Activated CD4-positive, alpha-beta T cell treated with anti-CD3 and anti-CD28 coated beads, Interleukin-2, amount 10 ng/mL, durations not matched to agents 24 days and 14 days (primary cell): Measurements from ENCODE around the gene C2orf42. TPM values are rescaled to one million over a fixed set of nuclear protein-coding genes. Genes with fewer than 3 reads are reported as not detected.
"Not testable (repeated sequence)": the region's sequence is repeated elsewhere in the genome, so short reads cannot be mapped to it uniquely, and the experiment has no call there.

Experiments used
- DNase-seq: peaks from one replicate; pipeline ENCODE4 v3.0.0; 2022
- H3K27ac Mint-ChIP-seq: one replicate; pipeline ENCODE4 v1.8.0; 2022; ENCODE audit warnings: mild to moderate bottlenecking, mixed read lengths
- H3K27me3 Mint-ChIP-seq: one replicate; pipeline ENCODE4 v1.8.0; 2022; ENCODE audit warnings: mixed read lengths
- H3K36me3 Mint-ChIP-seq: one replicate; pipeline ENCODE4 v1.8.0; 2022; ENCODE audit warnings: low read depth, mild to moderate bottlenecking, mixed read lengths
- H3K4me1 Mint-ChIP-seq: one replicate; pipeline ENCODE4 v1.8.0; 2021; ENCODE audit warnings: mixed read lengths
- H3K4me3 Mint-ChIP-seq: one replicate; pipeline ENCODE4 v1.8.0; 2022; ENCODE audit warnings: mild to moderate bottlenecking, moderate library complexity, mixed read lengths
- H3K9me3 Mint-ChIP-seq: one replicate; pipeline ENCODE4 v1.8.0; 2021; ENCODE audit warnings: mixed read lengths
- intact Hi-C: fragments of 100-400 bp; cut with micrococcal nuclease; formaldehyde crosslinking; loops from one replicate; pipeline ENCODE4 v1.15.1; 2023
- total RNA-seq: library from RNA; stranded (reverse); gene quantifications from 2 replicates; pipeline ENCODE4 v1.2.3, GENCODE V29; 2022

Gene C2orf42
- 18.5 and 19.6 TPM in 2 replicates for total RNA-seq

- peaks cover 21% of the 10 kb centered on the region for H3K4me1 Mint-ChIP-seq
- intact Hi-C loops = loop anchor here (1.0 to 2.0 kb wide), 9 partner anchors 48 to 417 kb away; partner anchors contain the start of genes GMCL1, PCYOX1, SNRPG and TIA1
Observed at GRCh38 chr2:70190418-70191243, at the start of gene C2orf42. Gene C2orf42, minus strand, starts transcription at chr2:70191019. Its CDS starts 9,034 bp downstream, at chr2:70181985.

GRCh38 chr2:70240599-70240998, 49.8 kb upstream of the C2orf42 start:
- intact Hi-C loops = loop anchor here (10.0 kb wide), 1 partner anchor 596 kb away; the partner anchor contains the start of gene AAK1
- DNase-seq = no peak
- peaks cover 30% of the 10 kb centered on the region for H3K4me1 Mint-ChIP-seq
- H3K4me3 Mint-ChIP-seq = no peak overlapping the region
- H3K36me3 Mint-ChIP-seq = peaks cover 31% of the 10 kb centered on the region
- no peak overlapping the region for H3K27ac Mint-ChIP-seq
- no peaks in the 10 kb centered on the region for H3K9me3 Mint-ChIP-seq
- H3K27me3 Mint-ChIP-seq = no peaks in the 10 kb centered on the region

More at GRCh38 chr2:70190418-70191243, at the start of gene C2orf42:
- Mint-ChIP-seq H3K4me3 (peak within 1 kb of the TSS; percentile 92), H3K36me3 (peaks cover 12% of the 10 kb centered on the region), H3K27ac (peak within 1 kb of the TSS; percentile 100), H3K9me3 (no peaks in the 10 kb centered on the region), H3K27me3 (peaks cover 2% of the 10 kb centered on the region)
- peak; percentile 98 for DNase-seq

- H3K4me3 Mint-ChIP-seq = no peak overlapping the region
- H3K27ac Mint-ChIP-seq = no peak overlapping the region
- intact Hi-C loops = no loop called here
- H3K27me3 Mint-ChIP-seq = no peaks in the 10 kb centered on the region
- peaks cover 2% of the 10 kb centered on the region for H3K4me1 Mint-ChIP-seq
- H3K9me3 Mint-ChIP-seq = no peaks in the 10 kb centered on the region
- H3K36me3 Mint-ChIP-seq = peaks cover 38% of the 10 kb centered on the region
- peak; percentile 25 for DNase-seq
Observed at GRCh38 chr2:70233926-70234325, 43.1 kb upstream of the C2orf42 start.

DNA sequence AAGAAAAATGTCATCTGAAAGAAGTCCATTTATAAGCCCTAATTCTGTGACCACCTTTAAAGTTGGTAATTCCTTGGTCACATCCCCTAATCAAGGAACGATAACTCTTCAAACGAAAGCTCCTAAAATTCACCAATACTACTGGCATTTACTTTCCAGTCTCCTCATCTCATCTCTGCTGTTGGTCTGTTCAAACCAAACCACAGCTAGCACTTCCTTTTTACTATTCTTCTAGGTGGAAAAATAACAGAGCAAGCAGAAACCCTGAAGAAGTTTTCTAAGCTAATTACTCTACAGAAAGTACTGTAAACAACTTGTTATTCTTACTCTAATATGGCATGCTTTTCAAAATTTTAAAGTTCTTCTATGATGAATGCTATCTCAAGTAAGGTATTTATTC, 36.0 kb upstream of the C2orf42 start:
- intact Hi-C loops = no loop called here
- Mint-ChIP-seq H3K27ac (peak overlapping the region; percentile 25), H3K4me3 (peak overlapping the region; percentile 7)

GRCh38 chr2:70223305-70223704, 32.5 kb upstream of the C2orf42 start:
- H3K27me3 Mint-ChIP-seq, H3K27ac Mint-ChIP-seq, intact Hi-C loops, H3K4me3 Mint-ChIP-seq, H3K9me3 Mint-ChIP-seq: not testable (repeated sequence)
- peaks cover 58% of the 10 kb centered on the region for H3K36me3 Mint-ChIP-seq
- DNase-seq = peak; percentile 43
- H3K4me1 Mint-ChIP-seq = peaks cover 19% of the 10 kb centered on the region

More for the DNA sequence above, 36.0 kb upstream of the C2orf42 start:
- Mint-ChIP-seq H3K4me1 (peaks cover 11% of the 10 kb centered on the region), H3K27me3 (no peaks in the 10 kb centered on the region), H3K9me3 (no peaks in the 10 kb centered on the region), H3K36me3 (peaks cover 58% of the 10 kb centered on the region)
- peak; percentile 43 for DNase-seq

DNA sequence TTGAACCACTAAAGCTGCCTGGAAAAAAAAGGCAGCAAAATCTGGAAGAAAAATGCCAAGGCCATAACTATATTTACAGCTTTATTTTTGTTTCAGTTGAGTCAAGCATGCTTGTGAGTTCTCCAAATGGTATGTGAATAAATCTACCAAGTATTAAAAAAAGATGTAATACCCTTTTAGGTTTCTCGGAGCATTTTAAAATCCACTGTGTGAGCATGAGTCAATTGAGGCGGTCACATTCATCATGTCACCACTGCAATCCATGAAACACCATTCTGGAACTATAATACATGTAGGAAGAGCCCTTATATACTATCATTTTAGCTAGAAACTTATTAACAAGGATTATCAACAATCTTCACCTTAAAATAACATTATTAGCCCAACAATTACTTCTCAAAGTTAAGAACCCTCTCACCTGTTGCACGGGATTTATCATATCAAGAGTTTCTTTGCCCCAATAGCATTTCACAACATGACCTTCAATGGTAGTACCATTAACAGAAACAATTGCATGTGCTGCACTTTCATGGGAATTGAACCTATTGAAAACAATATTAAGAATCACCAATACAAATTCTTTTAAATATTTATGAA, 24.2 kb upstream of the C2orf42 start:
- DNase-seq = no peak
- H3K27ac Mint-ChIP-seq = no peak overlapping the region
- no peaks in the 10 kb centered on the region for H3K27me3 Mint-ChIP-seq
- H3K36me3 Mint-ChIP-seq = peaks cover 45% of the 10 kb centered on the region
- no peaks in the 10 kb centered on the region for H3K9me3 Mint-ChIP-seq
- no peak overlapping the region for H3K4me3 Mint-ChIP-seq
- intact Hi-C loops = no loop called here
- peaks cover 17% of the 10 kb centered on the region for H3K4me1 Mint-ChIP-seq

GRCh38 chr2:70214365-70214764, 23.5 kb upstream of the C2orf42 start:
- no peak overlapping the region for H3K27ac Mint-ChIP-seq
- no peaks in the 10 kb centered on the region for H3K27me3 Mint-ChIP-seq
- peaks cover 17% of the 10 kb centered on the region for H3K4me1 Mint-ChIP-seq
- H3K9me3 Mint-ChIP-seq = no peaks in the 10 kb centered on the region
- no peak for DNase-seq
- intact Hi-C loops = no loop called here
- H3K36me3 Mint-ChIP-seq = peaks cover 44% of the 10 kb centered on the region
- H3K4me3 Mint-ChIP-seq = no peak overlapping the region

DNA sequence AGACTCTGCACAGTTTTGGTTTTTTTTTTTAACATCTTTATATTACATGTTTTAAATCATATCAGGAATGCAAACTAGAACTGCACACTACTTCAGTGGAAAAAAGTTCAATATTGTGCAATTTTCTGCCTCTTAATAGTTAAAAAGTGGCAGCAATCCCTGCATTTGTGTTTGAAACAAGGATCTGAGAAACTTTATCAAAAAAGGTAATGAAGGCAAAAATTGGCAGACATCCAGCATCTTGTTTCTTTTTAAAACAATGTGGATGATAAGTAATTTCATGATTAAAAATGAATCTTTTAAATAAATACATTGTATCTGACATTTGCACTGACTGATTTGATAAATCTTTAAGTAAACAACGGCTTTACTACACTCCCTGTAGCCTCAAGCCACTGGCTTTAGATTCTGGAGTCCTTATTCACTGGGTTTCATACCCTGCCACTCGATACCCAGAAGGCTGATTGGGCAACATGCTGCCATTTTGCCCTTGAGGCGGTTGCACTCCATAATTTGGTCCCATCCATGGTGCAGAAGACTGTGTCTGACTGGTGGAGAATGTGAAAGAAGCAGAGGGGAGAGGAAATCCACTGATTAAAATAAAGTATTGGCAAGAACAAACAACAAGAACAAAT, 21.6 kb upstream of the C2orf42 start:
- Mint-ChIP-seq H3K27me3 (no peaks in the 10 kb centered on the region), H3K36me3 (peaks cover 27% of the 10 kb centered on the region), H3K9me3 (no peaks in the 10 kb centered on the region), H3K4me3 (no peak overlapping the region), H3K27ac (no peak overlapping the region), H3K4me1 (peaks cover 7% of the 10 kb centered on the region)
- no peak for DNase-seq
- intact Hi-C loops = no loop called here

DNA sequence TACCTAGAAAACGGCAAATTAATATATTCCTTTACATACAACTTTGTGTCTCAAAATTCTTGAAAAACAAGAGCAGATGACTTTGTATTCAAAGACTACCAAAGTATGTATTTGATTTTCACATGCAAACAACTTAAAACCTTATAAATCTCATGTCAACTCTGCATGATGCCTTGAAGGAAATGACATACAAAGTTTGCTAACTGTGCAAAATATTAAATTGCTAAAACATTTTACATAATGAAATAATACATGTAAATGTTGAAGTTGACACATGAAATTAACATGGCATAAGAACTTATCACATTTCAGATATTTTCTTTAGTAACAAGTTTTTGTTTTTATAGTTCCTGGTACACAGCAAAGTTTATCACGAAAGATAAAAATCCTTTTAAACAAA, 20.8 kb upstream of the C2orf42 start:
- intact Hi-C loops = no loop called here
- no peaks in the 10 kb centered on the region for H3K27me3 Mint-ChIP-seq
- no peak for DNase-seq
- peaks cover 27% of the 10 kb centered on the region for H3K36me3 Mint-ChIP-seq
- no peaks in the 10 kb centered on the region for H3K9me3 Mint-ChIP-seq
- peaks cover 6% of the 10 kb centered on the region for H3K4me1 Mint-ChIP-seq
- H3K27ac Mint-ChIP-seq = no peak overlapping the region
- H3K4me3 Mint-ChIP-seq = no peak overlapping the region

GRCh38 chr2:70204452-70204851, 13.6 kb upstream of the C2orf42 start:
- no peaks in the 10 kb centered on the region for H3K9me3 Mint-ChIP-seq
- H3K4me3 Mint-ChIP-seq = no peak overlapping the region
- no peak overlapping the region for H3K27ac Mint-ChIP-seq
- intact Hi-C loops = no loop called here
- H3K4me1 Mint-ChIP-seq = no peaks in the 10 kb centered on the region
- DNase-seq = no peak
- no peaks in the 10 kb centered on the region for H3K27me3 Mint-ChIP-seq
- H3K36me3 Mint-ChIP-seq = peaks cover 2% of the 10 kb centered on the region

- H3K27me3 Mint-ChIP-seq = no peaks in the 10 kb centered on the region
Observed at GRCh38 chr2:70203086-70203485, 12.3 kb upstream of the C2orf42 start.

GRCh38 chr2:70202236-70202806, 11.5 kb upstream of the C2orf42 start:
- Mint-ChIP-seq H3K27me3 (no peaks in the 10 kb centered on the region), H3K27ac (no peak overlapping the region), H3K4me1 (no peaks in the 10 kb centered on the region), H3K9me3 (no peaks in the 10 kb centered on the region), H3K36me3 (peaks cover 2% of the 10 kb centered on the region), H3K4me3 (no peak overlapping the region)
- no peak for DNase-seq
- intact Hi-C loops = no loop called here

More at GRCh38 chr2:70203086-70203485, 12.3 kb upstream of the C2orf42 start:
- Mint-ChIP-seq H3K9me3 (no peaks in the 10 kb centered on the region), H3K27ac (no peak overlapping the region), H3K4me3 (no peak overlapping the region), H3K36me3 (peaks cover 2% of the 10 kb centered on the region), H3K4me1 (no peaks in the 10 kb centered on the region)
- no peak for DNase-seq
- intact Hi-C loops = no loop called here

GRCh38 chr2:70201831-70202230, 11.0 kb upstream of the C2orf42 start:
- Mint-ChIP-seq H3K4me3 (no peak overlapping the region), H3K36me3 (peaks cover 2% of the 10 kb centered on the region), H3K27me3 (no peaks in the 10 kb centered on the region), H3K4me1 (no peaks in the 10 kb centered on the region), H3K27ac (no peak overlapping the region), H3K9me3 (no peaks in the 10 kb centered on the region)
- intact Hi-C loops = no loop called here
- no peak for DNase-seq
